Thoracic aorta (tissue), 2 donors: Measurements from ENCODE around the gene TAOK1. TPM values are rescaled to one million over a fixed set of nuclear protein-coding genes. Genes with fewer than 3 reads are reported as not detected.

ENCODE experiments used
- ATAC-seq: fragments of 150-250 bp; one replicate; pipeline ENCODE4 v1.8.0; 2017; ENCODE audit warnings: low read depth; ENCODE audit not compliant: insufficient number of reproducible peaks, low FRiP score
- DNase-seq: peaks from one replicate; pipeline ENCODE4 v3.0.0-alpha.2; 2020; ENCODE audit warnings: low spot score
- H3K27ac ChIP-seq, 2 donors: fragments of 200-600 bp; sonication (generic); 1 replicate in 1 of 2; 2 replicates in 1 of 2; pipeline ENCODE4 v1.5.1; 2016; ENCODE audit warnings: mild to moderate bottlenecking in 2 of 2, moderate library complexity in 2 of 2
- H3K27me3 ChIP-seq: fragments of 200-600 bp; sonication (generic); replicated peaks from 2 replicates; pipeline ENCODE4 v1.6.0; 2016; ENCODE audit warnings: mild to moderate bottlenecking; ENCODE audit not compliant: insufficient read depth
- H3K36me3 ChIP-seq: fragments of 200-600 bp; sonication (generic); one replicate; pipeline ENCODE4 v1.5.1; 2016
- H3K4me1 ChIP-seq, 2 donors: fragments of 200-600 bp; sonication (generic); 1 replicate in 1 of 2; 2 replicates in 1 of 2; pipeline versions ENCODE4 v1.5.1 to v1.6.0; 2016; ENCODE audit warnings: low read depth in 2 of 2, mild to moderate bottlenecking in 1 of 2; ENCODE audit not compliant: control insufficient read depth in 1 of 2
- H3K4me3 ChIP-seq: fragments of 200-600 bp; sonication (generic); 2 replicates; pipeline ENCODE4 v1.5.1; 2016; ENCODE audit warnings: mild to moderate bottlenecking
- H3K9me3 ChIP-seq: fragments of 200-600 bp; sonication (generic); 2 replicates; pipeline ENCODE4 v1.5.1; 2016
- CTCF ChIP-seq: fragments of 200-600 bp; sonication (generic); IDR thresholded peaks from one replicate; pipeline ENCODE4 v1.5.1; 2019; ENCODE audit warnings: antibody characterized with exemption
- total RNA-seq, 2 donors: library from RNA; depleted of rRNA; stranded (reverse); fragments of >200 nt; gene quantifications; one replicate each; pipeline versions ENCODE4 v1.1.0 to v1.2.3, GENCODE V29; 2016

TAOK1 gene
- total RNA-seq, 2 donors from 2014 or later = 46.0 to 64.6 TPM

- Histone ChIP-seq H3K36me3 (peaks cover 5% of the 10 kb centered on the region), H3K4me1 (peaks cover 0 to 35% of the 10 kb centered on the region in 2 donors)
Observed at GRCh38 chr17:29582772-29583171, 192.6 kb downstream of the TAOK1 start.

GRCh38 chr17:29583324-29584248 lies 193.4 kb downstream of the TAOK1 start:
- Histone ChIP-seq H3K9me3 (no peaks in the 10 kb centered on the region), H3K4me3 (no peak overlapping the region), H3K27me3 (no peaks in the 10 kb centered on the region), H3K36me3 (peaks cover 5% of the 10 kb centered on the region), H3K4me1 (peaks cover 5 to 39% of the 10 kb centered on the region in 2 donors), H3K27ac (no peak overlapping the region)
- no peak for TF ChIP-seq CTCF
- DNase-seq (no peak), ATAC-seq (no peak)

More at GRCh38 chr17:29582772-29583171, 192.6 kb downstream of the TAOK1 start:
- Histone ChIP-seq H3K4me3 (no peak overlapping the region), H3K9me3 (no peaks in the 10 kb centered on the region), H3K27me3 (no peaks in the 10 kb centered on the region), H3K27ac (no peak overlapping the region)
- DNase-seq (no peak), ATAC-seq (no peak)
- TF ChIP-seq CTCF = no peak

- no peak for TF ChIP-seq CTCF
- no peak for ATAC-seq
Observed at GRCh38 chr17:29584452-29585079, 194.4 kb downstream of the TAOK1 start.

GRCh38 chr17:29585080-29585751 lies 195.1 kb downstream of the TAOK1 start:
- H3K4me3 ChIP-seq = no peak overlapping the region
- no peaks in the 10 kb centered on the region for H3K27me3 ChIP-seq
- peaks cover 5% of the 10 kb centered on the region for H3K36me3 ChIP-seq
- H3K27ac ChIP-seq = no peak overlapping the region
- DNase-seq = no peak
- H3K9me3 ChIP-seq = no peaks in the 10 kb centered on the region
- TF ChIP-seq CTCF = no peak
- ATAC-seq = no peak
- H3K4me1 ChIP-seq = peaks cover 10 to 46% of the 10 kb centered on the region in 2 donors

More at GRCh38 chr17:29584452-29585079, 194.4 kb downstream of the TAOK1 start:
- Histone ChIP-seq H3K4me3 (no peak overlapping the region), H3K9me3 (no peaks in the 10 kb centered on the region), H3K36me3 (peaks cover 5% of the 10 kb centered on the region), H3K27ac (no peak overlapping the region), H3K4me1 (peaks cover 5 to 40% of the 10 kb centered on the region in 2 donors), H3K27me3 (no peaks in the 10 kb centered on the region)
- DNase-seq = no peak
